H1 (cell line): Measurements from ENCODE around the gene ABITRAM. TPM values are rescaled to one million over a fixed set of nuclear protein-coding genes. Genes with fewer than 3 reads are reported as not detected.

Experiments used
- CTCF ChIA-PET: fragments of 300-600 bp; sonication (Branson Sonifier 250); formaldehyde crosslinking; loops from one replicate; lab custom pipeline; 2021; ENCODE audit not compliant: partially characterized antibody; lab: Charles Lee
- POLR2A ChIA-PET: fragments of 300-600 bp; sonication (Branson Sonifier 250); formaldehyde crosslinking; loops from one replicate; lab custom pipeline; 2021; ENCODE audit warnings: inconsistent platforms; ENCODE audit not compliant: partially characterized antibody; lab: Charles Lee
- DNase-seq, 2 experiments: peaks; one replicate each; pipeline versions ENCODE4 v3.0.0 to v3.0.0-alpha.2; 2010 to 2022; ENCODE audit warnings: low spot score in 2 of 2, low read depth in 1 of 2, mixed read lengths in 1 of 2
- FAIRE-seq: peaks from 2 replicates; lab custom pipeline; 2011; peaks lifted over from hg19 to GRCh38; lab: Jason Lieb, UNC
- H2AFZ ChIP-seq: 2 replicates; pipeline ENCODE4 v1.8.1; 2012; ENCODE audit warnings: low read length, inconsistent platforms
- H2AK5ac ChIP-seq: 2 replicates; pipeline ENCODE4 v1.6.1; 2013; ENCODE audit warnings: low read depth, low read length
- H2BK120ac ChIP-seq: replicated peaks from 2 replicates; pipeline ENCODE3; 2013; ENCODE audit warnings: low read depth, low read length, inconsistent platforms
- H2BK12ac ChIP-seq: 2 replicates; pipeline ENCODE4 v1.6.1; 2013; ENCODE audit warnings: low read depth, low read length
- H2BK15ac ChIP-seq: 2 replicates; pipeline ENCODE4 v1.6.1; 2013; ENCODE audit warnings: low read length
- H2BK20ac ChIP-seq: 2 replicates; pipeline ENCODE4 v1.6.1; 2013; ENCODE audit warnings: low read length
- H2BK5ac ChIP-seq: 2 replicates; pipeline ENCODE4 v1.6.1; 2013; ENCODE audit warnings: low read depth, low read length
- H3K14ac ChIP-seq: 2 replicates; pipeline ENCODE4 v1.6.1; 2013; ENCODE audit warnings: inconsistent platforms; ENCODE audit not compliant: insufficient read length
- H3K18ac ChIP-seq: 2 replicates; pipeline ENCODE4 v1.6.1; 2013; ENCODE audit warnings: low read length; ENCODE audit errors: extremely low read depth
- H3K23ac ChIP-seq: 2 replicates; pipeline ENCODE4 v1.6.1; 2013; ENCODE audit warnings: inconsistent platforms; ENCODE audit not compliant: insufficient read length
- H3K23me2 ChIP-seq: 2 replicates; pipeline ENCODE4 v1.6.1; 2013; ENCODE audit warnings: low read depth, low read length
- H3K27ac ChIP-seq: 2 replicates; pipeline ENCODE4 v1.6.1; 2011; ENCODE audit warnings: low read depth, low read length, inconsistent platforms
- H3K27me3 ChIP-seq, 4 experiments: replicated peaks in 1 of 4; 1 replicate in 1 of 4; 2 replicates in 3 of 4; pipeline versions ENCODE4 v1.6.1 to v1.8.1; 2011 to 2013; ENCODE audit warnings: low read length in 3 of 4, mild to moderate bottlenecking in 3 of 4, inconsistent platforms in 2 of 4, mixed read lengths in 2 of 4, moderate library complexity in 1 of 4; ENCODE audit not compliant: control insufficient read depth in 3 of 4, insufficient read depth in 3 of 4; ENCODE audit errors: extremely low read depth in 1 of 4
- H3K36me3 ChIP-seq, 4 experiments: 2 replicates each; pipeline versions ENCODE4 v1.6.1 to v1.8.1; 2011 to 2013; ENCODE audit warnings: mild to moderate bottlenecking in 4 of 4, low read length in 3 of 4, moderate library complexity in 2 of 4, control low read depth in 1 of 4, inconsistent platforms in 1 of 4; ENCODE audit not compliant: insufficient read depth in 4 of 4, control insufficient read depth in 2 of 4
- H3K4ac ChIP-seq: replicated peaks from 2 replicates; pipeline ENCODE3; 2013; ENCODE audit warnings: low read length, low read depth, mixed read lengths, inconsistent platforms; ENCODE audit not compliant: insufficient read length
- H3K4me1 ChIP-seq, 4 experiments: replicated peaks in 1 of 4; 1 replicate in 1 of 4; 2 replicates in 3 of 4; pipeline versions ENCODE4 v1.6.1 to v1.8.1; 2011 to 2013; ENCODE audit warnings: low read length in 3 of 4, inconsistent platforms in 2 of 4, mixed read lengths in 1 of 4; ENCODE audit not compliant: insufficient read depth in 4 of 4, control insufficient read depth in 3 of 4
- H3K4me2 ChIP-seq, 2 experiments: 2 replicates each; pipeline versions ENCODE4 v1.6.1 to v1.8.1; 2011 to 2013; ENCODE audit warnings: low read depth in 2 of 2, low read length in 2 of 2, control low read depth in 1 of 2, inconsistent platforms in 1 of 2, mild to moderate bottlenecking in 1 of 2; ENCODE audit not compliant: insufficient read depth in 1 of 2
- H3K4me3 ChIP-seq, 4 experiments: fragments of 200-600, 300-600 bp in 1 of 4; sonication (generic), shearing (Covaris generic), sonication (Bioruptor Twin) in 1 of 4; 2 replicates each; pipeline versions ENCODE4 v1.5.1 to v1.8.1; 2011 to 2016; ENCODE audit warnings: low read length in 4 of 4, low read depth in 3 of 4, control low read depth in 2 of 4, inconsistent platforms in 2 of 4, mild to moderate bottlenecking in 2 of 4, mixed read lengths in 1 of 4, moderate library complexity in 1 of 4; ENCODE audit not compliant: insufficient read depth in 2 of 4; ENCODE audit errors: extremely low read depth in 1 of 4
- H3K56ac ChIP-seq: replicated peaks from 2 replicates; pipeline ENCODE3; 2013; ENCODE audit warnings: low read depth, mild to moderate bottlenecking, mixed read lengths, low read length, inconsistent platforms; ENCODE audit not compliant: insufficient read length
- H3K79me1 ChIP-seq: 2 replicates; pipeline ENCODE4 v1.6.1; 2013; ENCODE audit warnings: low read depth, low read length, control low read depth
- H3K79me2 ChIP-seq, 2 experiments: 2 replicates each; pipeline versions ENCODE4 v1.6.1 to v1.8.1; 2012 to 2013; ENCODE audit warnings: low read length in 2 of 2, mild to moderate bottlenecking in 2 of 2, inconsistent platforms in 1 of 2; ENCODE audit not compliant: insufficient read depth in 2 of 2, control insufficient read depth in 1 of 2
- H3K9ac ChIP-seq, 4 experiments: replicated peaks in 1 of 4; 1 replicate in 1 of 4; 2 replicates in 3 of 4; pipeline versions ENCODE4 v1.6.1 to v1.8.1; 2011 to 2013; ENCODE audit warnings: low read depth in 3 of 4, low read length in 3 of 4, control low read depth in 2 of 4, mild to moderate bottlenecking in 2 of 4, moderate library complexity in 2 of 4, inconsistent platforms in 1 of 4; ENCODE audit errors: extremely low read depth in 1 of 4
- H3K9me3 ChIP-seq, 2 experiments: 2 replicates each; pipeline versions ENCODE4 v1.6.1 to v1.8.1; 2012 to 2013; ENCODE audit warnings: mild to moderate bottlenecking in 2 of 2, moderate library complexity in 2 of 2, control low read depth in 1 of 2, inconsistent platforms in 1 of 2, low read depth in 1 of 2, low read length in 1 of 2, mixed read lengths in 1 of 2; ENCODE audit not compliant: insufficient read depth in 2 of 2
- H4K20me1 ChIP-seq, 2 experiments: replicated peaks in 1 of 2; 2 replicates each; pipeline versions ENCODE3 to v1.8.1; 2011 to 2013; ENCODE audit warnings: inconsistent platforms in 2 of 2, low read length in 2 of 2, mild to moderate bottlenecking in 1 of 2; ENCODE audit not compliant: insufficient read depth in 2 of 2, control insufficient read depth in 1 of 2
- H4K5ac ChIP-seq: 2 replicates; pipeline ENCODE4 v1.6.1; 2013; ENCODE audit warnings: low read length, low read depth, mixed read lengths, inconsistent platforms; ENCODE audit not compliant: insufficient read length
- H4K8ac ChIP-seq: 2 replicates; pipeline ENCODE4 v1.8.0; 2013; ENCODE audit warnings: mild to moderate bottlenecking, moderate library complexity, low read length, inconsistent platforms; ENCODE audit not compliant: insufficient read depth; ENCODE audit errors: extremely low read depth
- H4K91ac ChIP-seq: replicated peaks from 2 replicates; pipeline ENCODE3; 2013; ENCODE audit warnings: low read length, mixed read lengths, inconsistent platforms; ENCODE audit not compliant: insufficient read length
- ATF2 ChIP-seq: IDR thresholded peaks from 2 replicates; pipeline ENCODE4 v1.6.1; 2012; ENCODE audit warnings: low read length, inconsistent platforms
- CTCF ChIP-seq, 3 experiments: IDR thresholded peaks; 1 replicate in 2 of 3; 2 replicates in 1 of 3; pipeline versions ENCODE4 v1.5.1 to v1.6.1; 2011; ENCODE audit warnings: low read length in 3 of 3, mild to moderate bottlenecking in 3 of 3, inconsistent platforms in 2 of 3, low read depth in 1 of 3, moderate library complexity in 1 of 3; ENCODE audit not compliant: insufficient read depth in 1 of 3; ENCODE audit errors: control extremely low read depth in 1 of 3
- PHF8 ChIP-seq: fragments of 200-600 bp; sonication (generic); conservative IDR thresholded peaks from 2 replicates; pipeline ENCODE4 v1.7.1; 2012; ENCODE audit warnings: low read depth, mild to moderate bottlenecking, inconsistent platforms, low read length, moderate library complexity
- RXRA ChIP-seq: IDR thresholded peaks from 2 replicates; pipeline ENCODE4 v1.6.1; 2011; ENCODE audit warnings: low read depth, mild to moderate bottlenecking, low read length, moderate library complexity; ENCODE audit not compliant: insufficient read depth
- TCF12 ChIP-seq: IDR thresholded peaks from 2 replicates; pipeline ENCODE4 v1.6.1; 2011; ENCODE audit warnings: low read depth, mild to moderate bottlenecking, low read length
- USF2 ChIP-seq: IDR thresholded peaks from 2 replicates; pipeline ENCODE4 v1.6.1; 2011; ENCODE audit warnings: low read length, improper control_type of control experiment
- WGBS, 2 experiments: shearing (Covaris generic) in 1 of 2; methylation state at CpG; one replicate each; pipeline versions ENCODE4 v1.1.6 to v1.1.7; 2013 to 2015; ENCODE audit warnings: low lambda C conversion rate in 2 of 2, mixed read lengths in 2 of 2, inconsistent platforms in 1 of 2, low coverage in 1 of 2, missing lambda C conversion rate in 1 of 2; ENCODE audit not compliant: insufficient replicate concordance in 2 of 2, insufficient coverage in 1 of 2, insufficient read length in 1 of 2; ENCODE audit errors: extremely low coverage in 1 of 2, missing lambda C conversion rate in 1 of 2; 5-methylcytosine and 5-hydroxymethylcytosine counted together
- polyA plus RNA-seq, 7 experiments: library from polyadenylated mRNA; depleted of rRNA in 3 of 7; stranded (reverse) in 5 of 7; unstranded in 2 of 7; fragments of >200 nt in 5 of 7; fragments of 200-250 nt in 2 of 7; gene quantifications; 1 replicate in 5 of 7; 2 replicates in 1 of 7; 4 replicates in 1 of 7; pipeline versions ENCODE4 v1.2.1 to v1.2.3, GENCODE V29; 2011 to 2013; ENCODE audit warnings: missing spikeins in 2 of 7, mixed read lengths in 2 of 7
- total RNA-seq: library from RNA; stranded (reverse); fragmentation: NEBNext Ultra II Directional; extraction: Animal tissue kit (Norgen Biotek cat#: 25700); gene quantifications from 2 replicates; pipeline ENCODE4 v1.2.1, GENCODE V29; 2021
- TF ChIP-seq, protein P1 (sequence below): IDR thresholded peaks from 2 replicates; pipeline ENCODE4 v1.6.1; 2011; ENCODE audit warnings: low read depth, mild to moderate bottlenecking, low read length; ENCODE audit not compliant: insufficient read depth

ABITRAM gene
- total and polyA plus RNA-seq, 2 of the 8 experiments (the other 6 are each of a cell fraction or from before 2014, with no cell fraction given), result 8.4 to 9.0 TPM

DNA sequence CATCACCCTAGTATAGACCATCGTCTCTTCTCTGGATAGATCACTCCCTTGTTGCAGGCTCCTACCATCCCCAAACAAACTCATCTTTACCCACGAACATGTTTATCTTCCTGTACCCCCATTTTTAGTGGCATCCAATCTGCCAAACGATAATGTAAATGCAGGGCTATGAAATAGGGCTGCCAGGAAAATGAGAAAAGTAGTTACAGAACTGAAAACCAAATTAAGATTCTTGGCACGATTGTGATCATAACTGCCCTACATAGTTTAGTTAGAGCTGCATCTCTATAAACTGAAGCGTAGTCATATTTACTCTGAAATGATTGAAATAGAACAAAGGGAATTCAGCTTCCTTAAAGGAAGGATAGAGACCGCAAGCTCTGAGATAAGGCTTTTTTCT, 26.1 kb downstream of the ABITRAM start:
- H2BK5ac ChIP-seq, result no peak overlapping the region
- peaks cover 0 to 3% (median 2%) of the 10 kb centered on the region in 4 experiments; a peak in 4 of 8 replicates for H3K36me3 ChIP-seq
- no peak overlapping the region for H2BK12ac ChIP-seq
- H3K4me1 ChIP-seq, result no peaks in the 10 kb centered on the region
- WGBS, 2 experiments, result 68% methylated on average over 6 of the region's 6 CpGs; no CpG with 5 or more reads in 1 of the 2 experiments
- H3K23me2 ChIP-seq, result no peaks in the 10 kb centered on the region
- no peak overlapping the region for H3K27ac ChIP-seq
- no peak overlapping the region for H2BK20ac ChIP-seq
- H4K20me1 ChIP-seq, result no peaks in the 10 kb centered on the region
- no peak overlapping the region for H3K18ac ChIP-seq
- H3K56ac ChIP-seq, result no peak overlapping the region
- no peak overlapping the region for H4K91ac ChIP-seq
- H3K4ac ChIP-seq, result no peak overlapping the region
- H2BK120ac ChIP-seq, result no peak overlapping the region
- ChIA-PET CTCF (interaction anchor here (8.0 kb wide), 1 partner anchor 8 kb away, joined by 40 read pairs; no protein-coding TSS in a partner anchor), POLR2A (no interaction called here)
- FAIRE-seq, result no peak
- H3K4me3 ChIP-seq, result no peak overlapping the region
- H3K27me3 ChIP-seq, result no peaks in the 10 kb centered on the region
- H3K4me2 ChIP-seq, result no peak overlapping the region
- no peak overlapping the region for H3K23ac ChIP-seq
- H4K5ac ChIP-seq, result no peak overlapping the region
- H2AK5ac ChIP-seq, result no peak overlapping the region
- no peaks in the 10 kb centered on the region for H3K79me2 ChIP-seq
- H3K14ac ChIP-seq, result no peak overlapping the region
- H4K8ac ChIP-seq, result no peak overlapping the region
- no peaks in the 10 kb centered on the region for H3K9me3 ChIP-seq
- no peaks in the 10 kb centered on the region for H3K79me1 ChIP-seq
- no peak overlapping the region for H2BK15ac ChIP-seq
- no peak for DNase-seq
- no peak overlapping the region for H2AFZ ChIP-seq
- no peak overlapping the region for H3K9ac ChIP-seq
- TF ChIP-seq CTCF (IDR thresholded peaks at IDR 0.05; ENCODE audit: control extremely low read depth in 1 of 3, insufficient read depth in 1 of 3, low read depth in 1 of 3, low read length in 3 of 3) (no peak), TCF12 (no peak), PHF8 (no peak), USF2 (no peak), RXRA (no peak), ATF2 (no peak)
- TF ChIP-seq, protein P1, sequence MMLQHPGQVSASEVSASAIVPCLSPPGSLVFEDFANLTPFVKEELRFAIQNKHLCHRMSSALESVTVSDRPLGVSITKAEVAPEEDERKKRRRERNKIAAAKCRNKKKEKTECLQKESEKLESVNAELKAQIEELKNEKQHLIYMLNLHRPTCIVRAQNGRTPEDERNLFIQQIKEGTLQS, result no peak
